Stimulated activated CD8-positive, alpha-beta memory T cell treated with anti-CD3 and anti-CD28 coated beads, Interleukin-12 subunit alpha, Interleukin-12 subunit beta, amount 100 ng/mL, for 1 hour (primary cell): ENCODE results near the gene PGBD5.

Source experiments
- DNase-seq: peaks from one replicate; pipeline ENCODE4 v3.0.0-alpha.2; 2020; ENCODE audit warnings: low read depth

Gene PGBD5

GRCh38 chr1:230376296-230376695 is 49.8 kb downstream of the PGBD5 start:
- DNase-seq: no peak

- no peak for DNase-seq
These were observed 50.4 kb downstream of the PGBD5 start for GRCh38 chr1:230375780-230376179.

- no peak for DNase-seq
These were observed 51.0 kb downstream of the PGBD5 start for GRCh38 chr1:230375147-230375546.

GRCh38 chr1:230371923-230372703 is 54.0 kb downstream of the PGBD5 start:
- DNase-seq: no peak

GRCh38 chr1:230370109-230370508 is 56.0 kb downstream of the PGBD5 start:
- DNase-seq: no peak

- DNase-seq: no peak
These were observed 57.3 kb downstream of the PGBD5 start for GRCh38 chr1:230368871-230369270.

- DNase-seq: no peak
These were observed 57.8 kb downstream of the PGBD5 start for GRCh38 chr1:230368363-230368762.

GRCh38 chr1:230366504-230366915 is 59.6 kb downstream of the PGBD5 start:
- DNase-seq: no peak

GRCh38 chr1:230365723-230366307 is 60.3 kb downstream of the PGBD5 start:
- DNase-seq: no peak

GRCh38 chr1:230362949-230363348 is 63.2 kb downstream of the PGBD5 start:
- DNase-seq: no peak

GRCh38 chr1:230361941-230362340 is 64.2 kb downstream of the PGBD5 start:
- no peak for DNase-seq

- no peak for DNase-seq
These were observed 66.0 kb downstream of the PGBD5 start for GRCh38 chr1:230359992-230360668.

- no peak for DNase-seq
These were observed 69.0 kb downstream of the PGBD5 start for GRCh38 chr1:230356869-230357794.

GRCh38 chr1:230356190-230356589 is 69.9 kb downstream of the PGBD5 start:
- DNase-seq: no peak

- no peak for DNase-seq
These were observed 70.5 kb downstream of the PGBD5 start for GRCh38 chr1:230355594-230355993.

- no peak for DNase-seq
These were observed 71.0 kb downstream of the PGBD5 start for GRCh38 chr1:230355128-230355527.

- DNase-seq: no peak
These were observed 72.1 kb downstream of the PGBD5 start for GRCh38 chr1:230354005-230354404.

- no peak for DNase-seq
These were observed 73.6 kb downstream of the PGBD5 start for GRCh38 chr1:230352537-230352936.

GRCh38 chr1:230351983-230352382 is 74.1 kb downstream of the PGBD5 start:
- DNase-seq: no peak

GRCh38 chr1:230351514-230351913 is 74.6 kb downstream of the PGBD5 start:
- no peak for DNase-seq

- DNase-seq: no peak
These were observed 75.8 kb downstream of the PGBD5 start for GRCh38 chr1:230350208-230350921.

- DNase-seq: no peak
These were observed 77.1 kb downstream of the PGBD5 start for GRCh38 chr1:230349020-230349393.
